Esophagus muscularis mucosa (tissue), 4 donors: Measurements from ENCODE around the gene RPS6KA5. TPM values are rescaled to one million over a fixed set of nuclear protein-coding genes. Genes with fewer than 3 reads are reported as not detected.
"Not testable (repeated sequence)": the region's sequence is repeated elsewhere in the genome, so short reads cannot be mapped to it uniquely, and the experiment has no call there.

ENCODE experiments used
- DNase-seq: peaks from one replicate; pipeline ENCODE4 v3.0.0-alpha.2; 2017; ENCODE audit errors: extremely low spot score
- H3K27ac ChIP-seq, 4 donors: fragments of 200-600 bp; sonication (generic); replicated peaks in 1 of 4; 1 replicate in 3 of 4; 2 replicates in 1 of 4; pipeline ENCODE4 v1.5.1; 2016 to 2019; ENCODE audit warnings: mild to moderate bottlenecking in 1 of 4
- H3K27me3 ChIP-seq, 4 donors: fragments of 200-600 bp; sonication (generic); one replicate each; pipeline versions ENCODE4 v1.5.1 to v1.6.0; 2016 to 2019
- H3K36me3 ChIP-seq, 4 donors: fragments of 200-600 bp; sonication (generic); one replicate each; pipeline ENCODE4 v1.5.1; 2016 to 2019
- H3K4me1 ChIP-seq, 4 donors: fragments of 200-600 bp; sonication (generic); one replicate each; pipeline ENCODE4 v1.5.1; 2016 to 2019
- H3K4me3 ChIP-seq, 4 donors: fragments of 200-600 bp; sonication (generic); 1 replicate in 2 of 4; 2 replicates in 2 of 4; pipeline ENCODE4 v1.5.1; 2016 to 2019; ENCODE audit warnings: mild to moderate bottlenecking in 4 of 4, moderate library complexity in 1 of 4
- H3K9me3 ChIP-seq, 4 donors: fragments of 200-600 bp; sonication (generic); 1 replicate in 3 of 4; 2 replicates in 1 of 4; pipeline ENCODE4 v1.5.1; 2016 to 2019
- EP300 ChIP-seq: sonication (generic); formaldehyde crosslinking; IDR thresholded peaks from one replicate; pipeline ENCODE4 v1.6.1; 2017; ENCODE audit warnings: antibody characterized with exemption
- POLR2A ChIP-seq: fragments of 450-650 bp; IDR thresholded peaks from one replicate; pipeline ENCODE4 v1.6.1; 2017; ENCODE audit warnings: antibody characterized with exemption, moderate library complexity, mild to moderate bottlenecking, low read depth
- POLR2AphosphoS5 ChIP-seq, 2 donors: sonication (generic); formaldehyde crosslinking; IDR thresholded peaks; one replicate each; pipeline ENCODE4 v1.6.1; 2017; ENCODE audit warnings: antibody characterized with exemption in 2 of 2
- WGBS: methylation state at CpG from one replicate; pipeline ENCODE4 v1.1.5; 2018; 5-methylcytosine and 5-hydroxymethylcytosine counted together
- intact Hi-C: fragments of 100-400 bp; cut with DNase I; formaldehyde crosslinking; loops from one replicate; pipeline ENCODE4 v1.15.1; 2023
- total RNA-seq, 4 donors: library from RNA; depleted of rRNA; stranded (reverse); fragments of >200 nt; gene quantifications; one replicate each; pipeline versions ENCODE4 v1.1.0 to v1.2.1, GENCODE V29; 2016
- TF ChIP-seq, protein P1 (sequence below), 3 experiments: fragments of 200-600 bp in 2 of 3; fragments of 450-650 bp in 1 of 3; sonication (generic) in 2 of 3; IDR thresholded peaks; one replicate each; pipeline ENCODE4 v1.5.1; 2017 to 2019; ENCODE audit warnings: antibody characterized with exemption in 3 of 3, mild to moderate bottlenecking in 2 of 3, moderate library complexity in 1 of 3

The RPS6KA5 gene
- total RNA-seq, 4 donors from 2014 or later, result 30.8 to 40.6 (median 35.0) TPM

DNA sequence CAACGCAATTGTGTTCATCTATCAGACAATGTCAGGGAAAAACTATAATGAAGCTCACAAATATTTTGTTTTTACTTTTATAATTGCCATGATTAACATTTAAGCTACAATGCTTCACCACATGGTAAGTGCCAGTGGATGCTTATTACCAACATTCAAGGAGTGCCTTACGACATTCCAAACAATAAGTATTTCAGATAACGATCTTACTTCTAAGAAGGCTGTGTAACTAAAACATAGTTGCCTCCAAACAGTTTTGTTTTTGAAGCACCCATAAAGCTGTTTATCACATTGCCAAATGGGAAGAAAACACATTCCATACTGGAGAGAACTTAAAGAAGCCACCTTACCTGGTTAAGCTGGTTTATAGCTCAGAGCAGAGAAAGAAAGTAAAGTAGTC is 78.8 kb downstream of the RPS6KA5 start:
- WGBS, result 95% methylated on average over 3 of the region's 3 CpGs
- peaks cover 0 to 17% (median 12%) of the 10 kb centered on the region in 4 donors for H3K36me3 ChIP-seq
- H3K4me3 ChIP-seq, result no peak overlapping the region

DNA sequence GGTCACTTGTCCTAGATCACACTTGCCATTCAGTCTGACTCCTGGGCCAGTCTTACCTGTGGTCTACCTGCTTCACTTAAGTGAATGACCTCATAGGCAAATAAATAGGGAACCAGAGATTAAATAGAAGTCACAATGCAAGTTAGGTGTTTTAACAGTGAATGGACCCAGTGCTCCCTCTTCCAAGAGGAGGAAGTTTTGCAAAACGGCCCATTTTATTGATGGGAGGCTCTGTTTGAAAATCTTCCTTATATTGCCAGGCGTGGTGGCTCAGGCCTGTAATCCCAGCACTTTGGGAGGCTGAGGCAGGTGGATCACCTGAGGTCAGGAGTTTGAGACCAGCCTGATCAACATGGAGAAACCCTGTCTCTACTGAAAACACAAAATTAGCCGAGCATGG is 79.8 kb downstream of the RPS6KA5 start:
- H3K9me3 ChIP-seq, result not testable (repeated sequence)
- Histone ChIP-seq H3K27ac (peak overlapping the region in 1 of 4 donors; percentile 55), H3K36me3 (peaks cover 0 to 17% (median 12%) of the 10 kb centered on the region in 4 donors)

More for the DNA sequence above, 78.8 kb downstream of the RPS6KA5 start:
- peaks cover 0 to 57% (median 43%) of the 10 kb centered on the region in 4 donors for H3K4me1 ChIP-seq
- intact Hi-C loops, result no loop called here
- TF ChIP-seq, protein P1, sequence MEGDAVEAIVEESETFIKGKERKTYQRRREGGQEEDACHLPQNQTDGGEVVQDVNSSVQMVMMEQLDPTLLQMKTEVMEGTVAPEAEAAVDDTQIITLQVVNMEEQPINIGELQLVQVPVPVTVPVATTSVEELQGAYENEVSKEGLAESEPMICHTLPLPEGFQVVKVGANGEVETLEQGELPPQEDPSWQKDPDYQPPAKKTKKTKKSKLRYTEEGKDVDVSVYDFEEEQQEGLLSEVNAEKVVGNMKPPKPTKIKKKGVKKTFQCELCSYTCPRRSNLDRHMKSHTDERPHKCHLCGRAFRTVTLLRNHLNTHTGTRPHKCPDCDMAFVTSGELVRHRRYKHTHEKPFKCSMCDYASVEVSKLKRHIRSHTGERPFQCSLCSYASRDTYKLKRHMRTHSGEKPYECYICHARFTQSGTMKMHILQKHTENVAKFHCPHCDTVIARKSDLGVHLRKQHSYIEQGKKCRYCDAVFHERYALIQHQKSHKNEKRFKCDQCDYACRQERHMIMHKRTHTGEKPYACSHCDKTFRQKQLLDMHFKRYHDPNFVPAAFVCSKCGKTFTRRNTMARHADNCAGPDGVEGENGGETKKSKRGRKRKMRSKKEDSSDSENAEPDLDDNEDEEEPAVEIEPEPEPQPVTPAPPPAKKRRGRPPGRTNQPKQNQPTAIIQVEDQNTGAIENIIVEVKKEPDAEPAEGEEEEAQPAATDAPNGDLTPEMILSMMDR (IDR thresholded peaks at IDR 0.05), result no peak
- TF ChIP-seq POLR2A, result no peak
- TF ChIP-seq EP300, result no peak
- no peak for TF ChIP-seq POLR2AphosphoS5 (IDR thresholded peaks at IDR 0.05)
- no peaks in the 10 kb centered on the region for H3K9me3 ChIP-seq
- H3K27ac ChIP-seq, result no peak overlapping the region
- no peak for DNase-seq
- H3K27me3 ChIP-seq, result no peaks in the 10 kb centered on the region

DNA sequence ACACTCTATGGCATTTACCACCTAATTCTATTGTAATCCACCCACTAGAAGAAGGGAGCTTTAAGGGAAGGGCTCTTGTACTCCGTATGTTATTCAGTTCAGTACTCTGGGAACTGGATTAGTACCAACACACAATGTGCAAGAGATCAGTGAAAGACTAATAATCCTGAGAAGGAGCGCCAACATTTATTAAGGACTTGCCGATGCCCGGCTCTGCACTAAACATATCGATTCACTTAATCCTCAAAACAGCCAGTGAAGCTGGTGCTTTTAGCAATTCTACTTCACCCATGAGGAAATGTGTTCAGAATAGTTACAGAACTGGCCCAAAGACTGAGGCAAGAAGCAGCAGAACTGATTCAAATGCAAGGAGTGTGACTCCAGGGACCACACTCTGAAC is 80.9 kb downstream of the RPS6KA5 start:
- no peaks in the 10 kb centered on the region for H3K9me3 ChIP-seq
- intact Hi-C loops, result loop anchor here (10.0 kb wide), 1 partner anchor 65 kb away; no protein-coding TSS in a partner anchor
- no peak overlapping the region for H3K4me3 ChIP-seq
- TF ChIP-seq POLR2AphosphoS5 (IDR thresholded peaks at IDR 0.05), result no peak
- TF ChIP-seq, protein P1 (IDR thresholded peaks at IDR 0.05), result no peak
- WGBS, result 36% methylated on average over 5 of the region's 5 CpGs
- H3K27ac ChIP-seq, result peak overlapping the region; percentile 12 to 64 (median 40)
- peaks cover 0 to 17% (median 12%) of the 10 kb centered on the region in 4 donors for H3K36me3 ChIP-seq
- H3K4me1 ChIP-seq, result peaks cover 0 to 37% (median 28%) of the 10 kb centered on the region in 4 donors
- no peaks in the 10 kb centered on the region for H3K27me3 ChIP-seq
- no peak for DNase-seq

More for the DNA sequence above, 79.8 kb downstream of the RPS6KA5 start:
- intact Hi-C loops, H3K4me3 ChIP-seq, DNase-seq, H3K27me3 ChIP-seq: not testable (repeated sequence)
- WGBS, result 89% methylated on average over 3 of the region's 3 CpGs
- H3K4me1 ChIP-seq, result peaks cover 0 to 47% (median 35%) of the 10 kb centered on the region in 4 donors

DNA sequence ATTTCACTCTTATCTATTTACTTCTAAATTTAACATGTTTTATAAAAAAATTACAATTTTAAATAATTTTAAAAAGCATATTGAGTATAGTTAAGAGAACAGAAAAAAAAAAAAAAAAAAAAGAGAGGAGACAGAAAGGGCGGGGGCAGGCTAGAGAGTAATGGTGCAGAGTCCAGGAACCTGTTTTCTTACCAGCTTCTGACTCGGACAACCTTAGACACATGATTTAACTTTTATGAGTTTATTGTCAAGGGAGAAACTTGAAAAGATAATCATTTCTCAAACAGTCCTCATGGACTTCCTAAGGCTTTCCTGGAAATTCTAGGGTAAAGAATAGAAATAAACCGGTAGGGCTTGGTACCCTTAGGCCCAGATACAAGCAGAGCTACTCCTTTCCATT is 84.3 kb downstream of the RPS6KA5 start:
- peaks cover 0 to 43% (median 28%) of the 10 kb centered on the region in 4 donors for H3K4me1 ChIP-seq
- DNase-seq, result no peak
- no peak for TF ChIP-seq POLR2A
- TF ChIP-seq EP300, result no peak
- no peaks in the 10 kb centered on the region for H3K9me3 ChIP-seq
- 97% methylated on average over 3 of the region's 3 CpGs for WGBS
- peaks cover 0 to 17% (median 12%) of the 10 kb centered on the region in 4 donors for H3K36me3 ChIP-seq
- intact Hi-C loops, result loop anchor here (10.0 kb wide), 1 partner anchor 61 kb away; no protein-coding TSS in a partner anchor
- H3K4me3 ChIP-seq, result no peak overlapping the region
- no peaks in the 10 kb centered on the region for H3K27me3 ChIP-seq
- H3K27ac ChIP-seq, result no peak overlapping the region

DNA sequence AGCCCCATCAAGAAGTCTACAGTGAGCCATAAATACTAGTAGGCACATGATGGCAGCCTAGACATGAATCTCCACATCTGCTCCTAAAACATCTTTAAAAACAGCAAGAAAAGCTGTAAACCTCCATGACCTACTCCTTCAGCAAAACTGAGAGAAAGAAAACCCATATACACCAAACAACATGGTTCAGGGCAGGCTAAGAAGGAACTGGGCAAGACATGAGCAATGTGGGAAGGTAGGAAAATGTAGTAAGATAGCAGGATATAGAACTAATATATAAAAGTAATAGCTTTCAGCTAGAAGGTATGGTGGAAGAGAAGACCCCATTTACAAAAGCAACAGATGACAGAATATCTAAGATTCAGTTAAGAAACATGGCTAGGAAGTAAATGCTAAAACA is 88.8 kb downstream of the RPS6KA5 start:
- Histone ChIP-seq H3K4me3 (no peak overlapping the region), H3K27me3 (no peaks in the 10 kb centered on the region), H3K36me3 (peaks cover 0 to under 1% (median under 1%) of the 10 kb centered on the region in 4 donors), H3K27ac (no peak overlapping the region), H3K9me3 (peaks cover 0 to 5% (median 0%) of the 10 kb centered on the region in 4 donors), H3K4me1 (peaks cover 0 to 30% (median 21%) of the 10 kb centered on the region in 4 donors)
- no peak for DNase-seq
- TF ChIP-seq POLR2AphosphoS5 (IDR thresholded peaks at IDR 0.05) (no peak), POLR2A (no peak), EP300 (no peak)
- TF ChIP-seq, protein P1 (IDR thresholded peaks at IDR 0.05), result no peak
- intact Hi-C loops, result loop anchor here (10.0 kb wide), 1 partner anchor 57 kb away; no protein-coding TSS in a partner anchor

DNA sequence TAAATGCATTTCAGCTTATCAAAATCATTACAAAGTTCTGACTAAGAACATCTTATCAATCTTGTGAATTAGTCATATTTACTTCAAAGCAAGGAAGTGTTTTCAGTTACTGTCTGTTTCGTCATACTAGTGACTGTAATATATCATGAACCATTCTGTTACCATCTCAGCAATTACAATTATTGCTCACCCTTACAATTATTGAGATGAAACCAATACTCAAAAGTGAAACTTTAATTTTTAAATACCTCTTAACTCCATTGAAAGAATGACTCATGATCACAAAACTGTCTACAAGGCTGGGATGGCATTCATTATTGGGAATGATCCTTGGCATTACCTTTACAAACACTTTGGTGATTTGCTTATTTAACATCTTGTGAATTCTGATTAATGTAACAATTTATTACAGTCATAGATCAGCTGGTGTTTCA is 90.3 kb downstream of the RPS6KA5 start:
- Histone ChIP-seq H3K27me3 (no peaks in the 10 kb centered on the region), H3K36me3 (no peaks in the 10 kb centered on the region), H3K4me1 (peaks cover 0 to 35% (median 24%) of the 10 kb centered on the region in 4 donors), H3K4me3 (no peak overlapping the region), H3K9me3 (peaks cover 0 to 5% (median 0%) of the 10 kb centered on the region in 4 donors), H3K27ac (no peak overlapping the region)
- DNase-seq, result no peak
- 76% methylated on average over 1 of the region's 1 CpG for WGBS
- TF ChIP-seq POLR2A, result no peak
- TF ChIP-seq POLR2AphosphoS5 (IDR thresholded peaks at IDR 0.05), result no peak
- TF ChIP-seq EP300, result no peak
- intact Hi-C loops, result loop anchor here (10.0 kb wide), 1 partner anchor 55 kb away; no protein-coding TSS in a partner anchor
